Uterus (tissue), 4 donors: ENCODE data around the gene GNPTAB. TPM values are rescaled to one million over a fixed set of nuclear protein-coding genes. Genes with fewer than 3 reads are reported as not detected.

Source experiments
- DNase-seq, 2 donors: peaks; one replicate each; pipeline ENCODE4 v3.0.0-alpha.2; 2019 to 2020
- H3K27ac ChIP-seq, 2 donors: fragments of 200-600 bp; sonication (generic); 1 replicate in 1 of 2; 2 replicates in 1 of 2; pipeline ENCODE4 v1.5.1; 2016 to 2018
- H3K27me3 ChIP-seq, 2 donors: fragments of 200-600 bp; sonication (generic); one replicate each; pipeline ENCODE4 v1.5.1; 2018 to 2019; ENCODE audit warnings: control low read depth in 1 of 2
- H3K36me3 ChIP-seq, 2 donors: fragments of 200-600 bp; sonication (generic); one replicate each; pipeline ENCODE4 v1.5.1; 2019; ENCODE audit warnings: control low read depth in 1 of 2
- H3K4me1 ChIP-seq, 2 donors: fragments of 200-600 bp; sonication (generic); one replicate each; pipeline ENCODE4 v1.5.1; 2018 to 2019; ENCODE audit warnings: control low read depth in 1 of 2
- H3K4me3 ChIP-seq, 2 donors: fragments of 200-600 bp; sonication (generic); 1 replicate in 1 of 2; 2 replicates in 1 of 2; pipeline ENCODE4 v1.5.1; 2018 to 2019; ENCODE audit warnings: mild to moderate bottlenecking in 1 of 2
- H3K9me3 ChIP-seq, 2 donors: fragments of 200-600 bp; sonication (generic); one replicate each; pipeline ENCODE4 v1.5.1; 2019; ENCODE audit warnings: control low read depth in 1 of 2
- CTCF ChIP-seq, 4 experiments: fragments of 200-600 bp in 2 of 4; fragments of 450-650 bp in 2 of 4; sonication (generic) in 2 of 4; IDR thresholded peaks; one replicate each; pipeline ENCODE4 v1.5.1; 2016 to 2019; ENCODE audit warnings: antibody characterized with exemption in 4 of 4, mild to moderate bottlenecking in 2 of 4, moderate library complexity in 1 of 4
- POLR2A ChIP-seq, 2 donors: fragments of 450-650 bp; IDR thresholded peaks; one replicate each; pipeline ENCODE4 v1.6.1; 2016; ENCODE audit warnings: antibody characterized with exemption in 2 of 2, mild to moderate bottlenecking in 1 of 2, moderate library complexity in 1 of 2
- intact Hi-C: fragments of 100-400 bp; cut with DNase I; formaldehyde crosslinking; loops from one replicate; pipeline ENCODE4 v1.15.1; 2023; ENCODE audit warnings: low total_unique reads
- total RNA-seq, 4 donors: library from RNA; depleted of rRNA in 3 of 4; stranded (reverse); fragments of >200 nt in 3 of 4; gene quantifications; one replicate each; pipeline versions ENCODE4 v1.1.0 to v1.2.4, GENCODE V29; 2014 to 2023
- donor health status: DM: yes; HTN: yes; CAD: no.

Gene GNPTAB
- total RNA-seq, 4 donors from 2014 or later = 3.8 to 38.7 (median 26.1) TPM

GRCh38 chr12:101781834-101782233 lies 48.9 kb downstream of the GNPTAB start:
- H3K4me1 ChIP-seq = no peaks in the 10 kb centered on the region
- intact Hi-C loops = no loop called here
- H3K9me3 ChIP-seq = no peaks in the 10 kb centered on the region
- DNase-seq = no peak
- no peaks in the 10 kb centered on the region for H3K36me3 ChIP-seq
- no peaks in the 10 kb centered on the region for H3K27me3 ChIP-seq
- H3K27ac ChIP-seq = no peak overlapping the region
- H3K4me3 ChIP-seq = no peak overlapping the region
- TF ChIP-seq POLR2A (IDR thresholded peaks at IDR 0.05) (no peak), CTCF (IDR thresholded peaks at IDR 0.05) (no peak)

GRCh38 chr12:101780599-101780998 lies 50.2 kb downstream of the GNPTAB start:
- Histone ChIP-seq H3K4me1 (no peaks in the 10 kb centered on the region), H3K9me3 (no peaks in the 10 kb centered on the region), H3K36me3 (no peaks in the 10 kb centered on the region), H3K27me3 (no peaks in the 10 kb centered on the region), H3K27ac (no peak overlapping the region), H3K4me3 (no peak overlapping the region)
- no peak for DNase-seq
- TF ChIP-seq CTCF (IDR thresholded peaks at IDR 0.05) = no peak
- no peak for TF ChIP-seq POLR2A (IDR thresholded peaks at IDR 0.05)
- intact Hi-C loops = no loop called here

DNA sequence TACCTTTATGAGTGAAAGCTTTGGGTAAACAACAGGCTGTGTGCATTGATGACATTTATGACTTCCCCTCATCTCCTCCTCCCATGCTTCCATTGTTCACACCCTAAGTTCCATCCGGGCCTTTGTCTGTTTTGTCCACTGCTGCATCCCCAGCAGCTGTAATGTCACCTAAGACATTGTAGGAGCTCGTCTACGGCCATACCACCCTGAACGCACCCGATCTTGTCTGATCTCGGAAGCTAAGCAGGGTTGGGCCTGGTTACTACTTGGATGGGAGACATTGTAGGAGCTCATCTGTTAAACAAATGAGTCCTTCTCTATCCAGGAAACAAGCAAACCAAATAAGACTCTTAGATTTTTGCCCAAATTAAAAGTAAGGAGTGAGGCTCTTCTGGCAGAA lies 51.1 kb downstream of the GNPTAB start:
- intact Hi-C loops = no loop called here
- no peak overlapping the region for H3K4me3 ChIP-seq
- no peaks in the 10 kb centered on the region for H3K36me3 ChIP-seq

GRCh38 chr12:101779200-101779599 lies 51.6 kb downstream of the GNPTAB start:
- H3K4me3 ChIP-seq = no peak overlapping the region
- intact Hi-C loops = no loop called here
- H3K9me3 ChIP-seq = no peaks in the 10 kb centered on the region
- no peak for DNase-seq
- TF ChIP-seq POLR2A (IDR thresholded peaks at IDR 0.05) (no peak), CTCF (IDR thresholded peaks at IDR 0.05) (no peak)
- H3K27me3 ChIP-seq = no peaks in the 10 kb centered on the region
- no peaks in the 10 kb centered on the region for H3K4me1 ChIP-seq
- no peaks in the 10 kb centered on the region for H3K36me3 ChIP-seq
- no peak overlapping the region for H3K27ac ChIP-seq

More for the DNA sequence above, 51.1 kb downstream of the GNPTAB start:
- no peaks in the 10 kb centered on the region for H3K4me1 ChIP-seq
- no peak for DNase-seq
- no peaks in the 10 kb centered on the region for H3K9me3 ChIP-seq
- no peak overlapping the region for H3K27ac ChIP-seq
- no peak for TF ChIP-seq CTCF (IDR thresholded peaks at IDR 0.05)
- no peak for TF ChIP-seq POLR2A (IDR thresholded peaks at IDR 0.05)
- no peaks in the 10 kb centered on the region for H3K27me3 ChIP-seq

GRCh38 chr12:101777978-101778377 lies 52.8 kb downstream of the GNPTAB start:
- intact Hi-C loops = no loop called here
- DNase-seq = no peak
- Histone ChIP-seq H3K9me3 (no peaks in the 10 kb centered on the region), H3K36me3 (no peaks in the 10 kb centered on the region), H3K4me3 (no peak overlapping the region), H3K27me3 (no peaks in the 10 kb centered on the region), H3K27ac (no peak overlapping the region), H3K4me1 (no peaks in the 10 kb centered on the region)
- TF ChIP-seq POLR2A (IDR thresholded peaks at IDR 0.05) = no peak
- TF ChIP-seq CTCF (IDR thresholded peaks at IDR 0.05) = no peak
